Mesenchymal stem cell (in vitro differentiated cells and primary cell): ENCODE data around the gene ARL4C.

ENCODE experiments used
- DNase-seq: peaks from one replicate; pipeline ENCODE4 v3.0.0-alpha.2; 2013
- H2AFZ ChIP-seq: one replicate; pipeline ENCODE4 v1.6.1; 2013; ENCODE audit warnings: low read depth, mild to moderate bottlenecking, control low read depth, inconsistent platforms, low read length, moderate library complexity
- H2AK5ac ChIP-seq: 2 replicates; pipeline ENCODE4 v1.6.1; 2013; ENCODE audit warnings: low read length, moderate library complexity, mild to moderate bottlenecking, inconsistent platforms; ENCODE audit not compliant: severe bottlenecking
- H2BK120ac ChIP-seq: one replicate; pipeline ENCODE4 v1.6.1; 2013; ENCODE audit warnings: low read depth, mild to moderate bottlenecking, inconsistent platforms, low read length, moderate library complexity
- H2BK12ac ChIP-seq, 2 experiments: one replicate each; pipeline ENCODE4 v1.6.1; 2013; ENCODE audit warnings: inconsistent platforms in 2 of 2, low read length in 2 of 2, mild to moderate bottlenecking in 2 of 2, moderate library complexity in 2 of 2, control low read depth in 1 of 2
- H2BK15ac ChIP-seq: one replicate; pipeline ENCODE4 v1.6.1; 2013; ENCODE audit warnings: mild to moderate bottlenecking, low read depth, inconsistent platforms; ENCODE audit not compliant: poor library complexity, severe bottlenecking
- H2BK5ac ChIP-seq: 2 replicates; pipeline ENCODE4 v1.6.1; 2013; ENCODE audit warnings: low read depth, mild to moderate bottlenecking, low read length, control low read depth, inconsistent platforms; ENCODE audit not compliant: poor library complexity, severe bottlenecking
- H3K14ac ChIP-seq, 2 experiments: one replicate each; pipeline ENCODE4 v1.6.1; 2013; ENCODE audit warnings: inconsistent platforms in 2 of 2, low read length in 2 of 2, control low read depth in 1 of 2, mild to moderate bottlenecking in 1 of 2, moderate library complexity in 1 of 2
- H3K18ac ChIP-seq, 2 experiments: one replicate each; pipeline ENCODE4 v1.6.1; 2013; ENCODE audit warnings: inconsistent platforms in 2 of 2, low read length in 2 of 2, control low read depth in 1 of 2, low read depth in 1 of 2, mild to moderate bottlenecking in 1 of 2
- H3K23ac ChIP-seq, 2 experiments: one replicate each; pipeline ENCODE4 v1.6.1; 2013; ENCODE audit warnings: inconsistent platforms in 2 of 2, low read length in 2 of 2, mild to moderate bottlenecking in 2 of 2, moderate library complexity in 2 of 2, control low read depth in 1 of 2
- H3K27ac ChIP-seq: 2 replicates; pipeline ENCODE4 v1.5.1; 2013; ENCODE audit warnings: mild to moderate bottlenecking, moderate library complexity, low read length, control low read depth, inconsistent platforms; ENCODE audit not compliant: poor library complexity, severe bottlenecking
- H3K27me3 ChIP-seq, 2 experiments: 2 replicates each; pipeline versions ENCODE4 v1.6.1 to v1.7.0; 2013; ENCODE audit warnings: low read length in 2 of 2, mild to moderate bottlenecking in 2 of 2, moderate library complexity in 2 of 2, control low read depth in 1 of 2, inconsistent platforms in 1 of 2; ENCODE audit not compliant: control insufficient read depth in 1 of 2, insufficient read depth in 1 of 2
- H3K36me3 ChIP-seq, 2 experiments: 2 replicates each; pipeline versions ENCODE4 v1.6.1 to v1.7.0; 2013; ENCODE audit warnings: low read length in 2 of 2, control low read depth in 1 of 2, inconsistent platforms in 1 of 2, low read depth in 1 of 2, mild to moderate bottlenecking in 1 of 2; ENCODE audit not compliant: insufficient read depth in 2 of 2, control insufficient read depth in 1 of 2
- H3K4ac ChIP-seq, 2 experiments: one replicate each; pipeline ENCODE4 v1.6.1; 2013; ENCODE audit warnings: inconsistent platforms in 2 of 2, low read length in 2 of 2, mild to moderate bottlenecking in 2 of 2, moderate library complexity in 2 of 2, control low read depth in 1 of 2, low read depth in 1 of 2
- H3K4me1 ChIP-seq: 2 replicates; pipeline ENCODE4 v1.6.1; 2013; ENCODE audit warnings: low read depth, low read length, control low read depth; ENCODE audit not compliant: control insufficient read depth, insufficient read depth
- H3K4me2 ChIP-seq: 2 replicates; pipeline ENCODE4 v1.6.1; 2013; ENCODE audit warnings: low read length, mild to moderate bottlenecking, inconsistent platforms; ENCODE audit not compliant: poor library complexity, severe bottlenecking
- H3K4me3 ChIP-seq, 2 experiments: 2 replicates each; pipeline versions ENCODE4 v1.5.1 to v1.7.0; 2013; ENCODE audit warnings: low read length in 2 of 2, mild to moderate bottlenecking in 2 of 2, control low read depth in 1 of 2, low read depth in 1 of 2; ENCODE audit not compliant: insufficient read depth in 1 of 2
- H3K79me1 ChIP-seq: replicated peaks from 2 replicates; pipeline ENCODE4 v1.6.1; 2013; ENCODE audit warnings: mild to moderate bottlenecking, control low read depth, low read length, inconsistent platforms; ENCODE audit not compliant: poor library complexity, severe bottlenecking
- H3K9ac ChIP-seq: 2 replicates; pipeline ENCODE4 v1.7.0; 2013; ENCODE audit warnings: mild to moderate bottlenecking, low read length, moderate library complexity
- H3K9me3 ChIP-seq: 2 replicates; pipeline ENCODE4 v1.7.0; 2013; ENCODE audit warnings: mild to moderate bottlenecking, low read length; ENCODE audit not compliant: control insufficient read depth
- H4K8ac ChIP-seq: one replicate; pipeline ENCODE4 v1.6.1; 2013; ENCODE audit warnings: inconsistent platforms, mild to moderate bottlenecking, low read length, moderate library complexity
- H4K91ac ChIP-seq: one replicate; pipeline ENCODE4 v1.6.1; 2013; ENCODE audit warnings: mild to moderate bottlenecking, low read length, inconsistent platforms
- WGBS: methylation state at CpG from one replicate; pipeline ENCODE4 v1.1.7; 2013; ENCODE audit warnings: mixed read lengths; 5-methylcytosine and 5-hydroxymethylcytosine counted together

Gene ARL4C

GRCh38 chr2:234450431-234451124 is 46.3 kb downstream of the ARL4C start:
- H3K9ac ChIP-seq, result no peak overlapping the region
- H4K91ac ChIP-seq, result peak overlapping the region; percentile 92
- WGBS, result 97% methylated on average over 5 of the region's 6 CpGs
- H3K9me3 ChIP-seq, result no peaks in the 10 kb centered on the region
- H2BK15ac ChIP-seq, result peak overlapping the region; percentile 90
- peak overlapping the region; percentile 91 to 96 for H2BK12ac ChIP-seq
- peaks cover 3% of the 10 kb centered on the region for H3K79me1 ChIP-seq
- H3K36me3 ChIP-seq, result no peaks in the 10 kb centered on the region
- peak overlapping the region; percentile 60 for H2BK5ac ChIP-seq
- H3K18ac ChIP-seq, result peak overlapping the region; percentile 67 to 82
- H4K8ac ChIP-seq, result peak overlapping the region; percentile 63
- peak overlapping the region; percentile 73 for H2BK120ac ChIP-seq
- H3K23ac ChIP-seq, result no peak overlapping the region
- no peaks in the 10 kb centered on the region for H3K27me3 ChIP-seq
- no peak for DNase-seq
- H2AK5ac ChIP-seq, result peak overlapping the region; percentile 100
- peak overlapping the region in 1 of 2 experiments; percentile 79 for H3K14ac ChIP-seq
- H3K4me1 ChIP-seq, result peaks cover 17% of the 10 kb centered on the region
- H3K27ac ChIP-seq, result peak overlapping the region; percentile 99
- no peak overlapping the region for H2AFZ ChIP-seq
- H3K4ac ChIP-seq, result peak overlapping the region; percentile 75
- no peak overlapping the region for H3K4me3 ChIP-seq
- no peak overlapping the region for H3K4me2 ChIP-seq

DNA sequence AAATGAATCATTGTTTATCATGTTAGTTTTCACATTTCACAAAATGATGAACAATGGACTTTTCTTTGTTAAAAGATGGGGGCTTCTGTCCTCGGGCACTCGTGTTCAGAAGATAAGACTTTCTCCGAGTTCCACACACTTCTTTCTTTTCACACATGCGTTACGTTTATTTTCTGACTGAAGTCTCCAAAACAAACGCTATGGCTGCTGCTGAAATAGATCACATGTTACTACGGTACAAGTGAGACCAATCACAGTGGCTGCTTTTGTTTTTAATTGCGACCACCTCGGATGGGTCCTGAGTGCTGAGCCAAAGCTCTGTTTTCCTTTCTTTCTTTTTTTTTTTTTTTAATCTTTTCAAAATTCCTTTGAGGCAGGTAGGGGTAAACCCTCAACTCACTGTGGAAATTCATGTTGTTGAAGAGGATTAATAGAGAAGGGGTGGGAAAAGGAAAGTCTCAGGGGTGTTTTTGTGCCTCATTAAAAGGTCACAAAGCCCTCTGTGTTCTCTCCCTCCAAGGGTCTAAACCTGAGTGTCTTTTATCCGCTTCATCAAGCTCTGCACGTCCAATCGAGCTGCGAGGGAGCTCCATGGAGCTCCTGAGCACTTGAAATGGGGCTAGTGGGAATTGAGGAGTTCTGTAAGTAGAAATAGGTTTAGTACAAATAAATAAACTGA is 48.2 kb downstream of the ARL4C start:
- Histone ChIP-seq H2BK12ac (peak overlapping the region in 1 of 2 experiments; percentile 32), H3K79me1 (peaks cover 3% of the 10 kb centered on the region), H3K9ac (no peak overlapping the region), H2AFZ (no peak overlapping the region), H2AK5ac (peak overlapping the region; percentile 95), H3K4ac (peak overlapping the region in 1 of 2 experiments; percentile 64), H2BK120ac (no peak overlapping the region), H3K18ac (peak overlapping the region in 1 of 2 experiments; percentile 65), H3K4me2 (no peak overlapping the region), H3K9me3 (no peaks in the 10 kb centered on the region), H4K8ac (no peak overlapping the region), H3K14ac (no peak overlapping the region), H2BK15ac (no peak overlapping the region), H3K23ac (no peak overlapping the region), H3K4me3 (no peak overlapping the region), H3K27ac (peak overlapping the region; percentile 99), H2BK5ac (peak overlapping the region; percentile 96), H3K36me3 (no peaks in the 10 kb centered on the region), H3K4me1 (peaks cover 19% of the 10 kb centered on the region), H3K27me3 (no peaks in the 10 kb centered on the region), H4K91ac (peak overlapping the region; percentile 70)
- 74% methylated on average over 8 of the region's 13 CpGs for WGBS
- peak; percentile 26 for DNase-seq

GRCh38 chr2:234447963-234448362 is 48.9 kb downstream of the ARL4C start:
- Histone ChIP-seq H2AFZ (no peak overlapping the region), H3K9ac (no peak overlapping the region), H3K79me1 (peaks cover 3% of the 10 kb centered on the region), H3K14ac (peak overlapping the region in 1 of 2 experiments; percentile 11), H3K18ac (peak overlapping the region; percentile 46 to 79), H2BK5ac (peak overlapping the region; percentile 5), H2BK120ac (peak overlapping the region; percentile 42), H4K8ac (peak overlapping the region; percentile 35), H3K4me1 (peaks cover 19% of the 10 kb centered on the region), H3K27ac (peak overlapping the region; percentile 57), H3K9me3 (no peaks in the 10 kb centered on the region), H3K23ac (no peak overlapping the region), H2BK15ac (no peak overlapping the region), H4K91ac (peak overlapping the region; percentile 90), H3K27me3 (no peaks in the 10 kb centered on the region), H2BK12ac (peak overlapping the region; percentile 91 to 95), H3K4me2 (no peak overlapping the region), H3K4ac (peak overlapping the region in 1 of 2 experiments; percentile 89), H3K4me3 (no peak overlapping the region), H3K36me3 (no peaks in the 10 kb centered on the region), H2AK5ac (peak overlapping the region; percentile 99)
- WGBS, result 90% methylated on average over 3 of the region's 5 CpGs
- DNase-seq, result peak; percentile 9

- Histone ChIP-seq H3K27ac (no peak overlapping the region), H3K9ac (no peak overlapping the region), H2AFZ (no peak overlapping the region), H2BK12ac (peak overlapping the region; percentile 95 to 97), H3K27me3 (no peaks in the 10 kb centered on the region), H3K4me2 (no peak overlapping the region), H3K4me1 (peaks cover 18% of the 10 kb centered on the region), H2BK120ac (peak overlapping the region; percentile 82), H3K4ac (peak overlapping the region in 1 of 2 experiments; percentile 26), H4K8ac (peak overlapping the region; percentile 75), H3K4me3 (no peak overlapping the region), H3K18ac (peak overlapping the region in 1 of 2 experiments; percentile 86), H3K36me3 (no peaks in the 10 kb centered on the region), H2AK5ac (peak overlapping the region; percentile 96), H3K9me3 (no peaks in the 10 kb centered on the region), H2BK5ac (no peak overlapping the region), H3K23ac (no peak overlapping the region), H3K14ac (no peak overlapping the region), H2BK15ac (peak overlapping the region; percentile 1), H4K91ac (peak overlapping the region; percentile 55), H3K79me1 (peaks cover 3% of the 10 kb centered on the region)
- 95% methylated on average over 6 of the region's 6 CpGs for WGBS
- no peak for DNase-seq
Measured at GRCh38 chr2:234447189-234447588, 49.7 kb downstream of the ARL4C start.
